ENCODE results near the gene TIRAP.
"Not testable (repeated sequence)": the region's sequence is repeated elsewhere in the genome, so short reads cannot be mapped to it uniquely, and the experiment has no call there.

Gene TIRAP

GRCh38 chr11:126282736-126283591, at the start of gene TIRAP:
Gene TIRAP (plus strand): TSS chr11:126283093. CDS start chr11:126290895, 7,802 bp downstream.
- no peak for DNase-seq (ENCODE audit: low read depth in 2 of 2)

- DNase-seq (ENCODE audit: low read depth in 2 of 2), result no peak
Observed at GRCh38 chr11:126233391-126233790, 49.5 kb upstream of the TIRAP start.

- no peak for DNase-seq (ENCODE audit: low read depth in 2 of 2)
Observed at GRCh38 chr11:126246636-126247035, 36.3 kb upstream of the TIRAP start.

- no peak for DNase-seq (ENCODE audit: low read depth in 2 of 2)
Observed at GRCh38 chr11:126253265-126253664, 29.6 kb upstream of the TIRAP start.

GRCh38 chr11:126254819-126255218, 28.1 kb upstream of the TIRAP start:
- no peak for DNase-seq (ENCODE audit: low read depth in 2 of 2)

- DNase-seq (ENCODE audit: low read depth in 2 of 2), result not testable (repeated sequence)
Observed at GRCh38 chr11:126255507-126255906, 27.4 kb upstream of the TIRAP start.

- no peak for DNase-seq (ENCODE audit: low read depth in 2 of 2)
Observed at GRCh38 chr11:126256216-126256615, 26.7 kb upstream of the TIRAP start.

GRCh38 chr11:126257144-126257543, 25.7 kb upstream of the TIRAP start:
- DNase-seq (ENCODE audit: low read depth in 2 of 2), result no peak

GRCh38 chr11:126257764-126258163, 25.1 kb upstream of the TIRAP start:
- no peak for DNase-seq (ENCODE audit: low read depth in 2 of 2)

- no peak for DNase-seq (ENCODE audit: low read depth in 2 of 2)
Observed at GRCh38 chr11:126262216-126262615, 20.7 kb upstream of the TIRAP start.

- no peak for DNase-seq (ENCODE audit: low read depth in 2 of 2)
Observed at GRCh38 chr11:126263489-126263888, 19.4 kb upstream of the TIRAP start.

- DNase-seq (ENCODE audit: low read depth in 2 of 2), result no peak
Observed at GRCh38 chr11:126265811-126266210, 17.1 kb upstream of the TIRAP start.

- no peak for DNase-seq (ENCODE audit: low read depth in 2 of 2)
Observed at GRCh38 chr11:126267650-126268049, 15.2 kb upstream of the TIRAP start.

- DNase-seq (ENCODE audit: low read depth in 2 of 2), result no peak
Observed at GRCh38 chr11:126268361-126268707, 14.6 kb upstream of the TIRAP start.

GRCh38 chr11:126268708-126269579, 13.9 kb upstream of the TIRAP start, which contains the start of the genes FOXRED1 and SRPRA:
Gene FOXRED1 (plus strand): TSS chr11:126269154. CDS start chr11:126269207, 53 bp downstream.
Gene SRPRA (minus strand): TSS chr11:126268895. CDS start chr11:126268804, 91 bp downstream.
- DNase-seq (ENCODE audit: low read depth in 2 of 2), result peak; percentile 99 to 100

GRCh38 chr11:126277322-126277721, 5.6 kb upstream of the TIRAP start:
- no peak for DNase-seq (ENCODE audit: low read depth in 2 of 2)

GRCh38 chr11:126277780-126278179, 5.1 kb upstream of the TIRAP start:
- no peak for DNase-seq (ENCODE audit: low read depth in 2 of 2)

- no peak for DNase-seq (ENCODE audit: low read depth in 2 of 2)
Observed at GRCh38 chr11:126279191-126279590, 3.7 kb upstream of the TIRAP start.

- no peak for DNase-seq (ENCODE audit: low read depth in 2 of 2)
Observed at GRCh38 chr11:126280595-126280994, 2.3 kb upstream of the TIRAP start.

GRCh38 chr11:126281245-126281644, 1.6 kb upstream of the TIRAP start:
- no peak for DNase-seq (ENCODE audit: low read depth in 2 of 2)

- DNase-seq (ENCODE audit: low read depth in 2 of 2), result no peak
Observed at GRCh38 chr11:126281666-126282175, 1.2 kb upstream of the TIRAP start.

- DNase-seq (ENCODE audit: low read depth in 2 of 2), result no peak
Observed at GRCh38 chr11:126282361-126282735, 545 bp upstream of the TIRAP start.

Measured in stimulated activated CD4-positive, alpha-beta T cell treated with anti-CD3 and anti-CD28 coated beads, Interleukin-15, amount 100 ng/mL, for 48 hours (primary cell).